Vagina (tissue), 2 donors: Measurements from ENCODE around the gene DTX3L.

Source experiments
- CTCF ChIP-seq, 3 experiments: fragments of 450-650 bp in 2 of 3; fragments of 200-600 bp in 1 of 3; sonication (generic) in 1 of 3; IDR thresholded peaks; one replicate each; pipeline ENCODE4 v1.5.1; 2017 to 2019; ENCODE audit warnings: antibody characterized with exemption in 3 of 3, mild to moderate bottlenecking in 2 of 3, moderate library complexity in 2 of 3
- POLR2AphosphoS5 ChIP-seq, 2 donors: sonication (generic); formaldehyde crosslinking; IDR thresholded peaks; one replicate each; pipeline ENCODE4 v1.9.0; 2017; ENCODE audit warnings: antibody characterized with exemption in 2 of 2, mild to moderate bottlenecking in 2 of 2, low read depth in 1 of 2; ENCODE audit not compliant: insufficient read depth in 1 of 2

DNA sequence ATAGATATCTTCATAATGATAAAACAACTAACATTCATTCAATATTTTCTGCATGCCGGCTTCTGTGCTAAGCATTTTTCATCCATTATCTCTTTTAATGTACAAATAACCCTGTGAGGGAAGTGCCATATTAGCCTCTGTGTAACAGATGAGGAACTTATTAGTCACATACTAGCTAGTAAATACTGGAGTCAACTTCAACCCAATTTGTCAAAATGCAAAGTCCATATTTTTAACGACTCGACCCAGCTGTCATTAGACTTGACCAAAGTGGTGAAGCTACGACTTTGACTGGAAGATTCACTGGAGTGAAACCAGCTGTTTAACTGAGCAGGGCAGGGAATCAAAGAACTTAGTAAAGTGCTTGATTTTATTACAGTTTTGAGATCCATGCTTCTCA lies 54.9 kb downstream of the DTX3L start:
- TF ChIP-seq CTCF (IDR thresholded peaks at IDR 0.05), result no peak
- TF ChIP-seq POLR2AphosphoS5 (IDR thresholded peaks at IDR 0.05; ENCODE audit: insufficient read depth in 1 of 2, low read depth in 1 of 2), result no peak
